IMR-90 (cell line): Measurements from ENCODE around the gene HACD2. TPM values are rescaled to one million over a fixed set of nuclear protein-coding genes. Genes with fewer than 3 reads are reported as not detected.

Experiments used
- ATAC-seq: fragments of 200-7000 bp; cut with Tn5 transposase; 2 replicates; pipeline ENCODE4 v1.9.1; 2020; ENCODE audit warnings: low read depth, mild to moderate bottlenecking, moderate library complexity
- BruUV-seq: library from RNA; stranded (reverse); fragments of 400-500 nt; replicated peaks from 2 replicates; lab custom pipeline; 2021; lab: Mats Ljungman, UMichigan
- CTCF ChIA-PET: fragments of 300-600 bp; formaldehyde crosslinking; extraction: SDS; loops from one replicate; lab custom pipeline; 2021; ENCODE audit warnings: antibody characterized with exemption; lab: Yijun Ruan, JAX
- POLR2A ChIA-PET: fragments of 300-600 bp; sonication (Branson Sonifier 250); formaldehyde crosslinking; loops from one replicate; lab custom pipeline; 2022; ENCODE audit warnings: antibody characterized with exemption; ENCODE audit not compliant: unreplicated experiment; lab: Charles Lee
- DNase-seq: peaks from one replicate; pipeline ENCODE4 v3.0.0; 2013
- H2AFZ ChIP-seq: replicated peaks from 2 replicates; pipeline ENCODE3; 2013; ENCODE audit warnings: low read length, mild to moderate bottlenecking; ENCODE audit not compliant: poor library complexity
- H2AK5ac ChIP-seq: 2 replicates; pipeline ENCODE4 v1.6.1; 2013; ENCODE audit warnings: low read depth, low read length, inconsistent platforms
- H2AK9ac ChIP-seq: replicated peaks from 2 replicates; pipeline ENCODE3; 2013; ENCODE audit warnings: mild to moderate bottlenecking, low read depth, low read length, moderate library complexity; ENCODE audit not compliant: poor library complexity
- H2BK120ac ChIP-seq: 2 replicates; pipeline ENCODE4 v1.6.1; 2013; ENCODE audit warnings: low read depth, low read length, inconsistent platforms
- H2BK15ac ChIP-seq: 3 replicates; pipeline ENCODE4 v1.6.1; 2013; ENCODE audit warnings: low read depth, low read length, inconsistent platforms
- H2BK20ac ChIP-seq: 2 replicates; pipeline ENCODE4 v1.6.1; 2013; ENCODE audit warnings: low read depth, mild to moderate bottlenecking, inconsistent platforms, low read length, moderate library complexity
- H2BK5ac ChIP-seq: 2 replicates; pipeline ENCODE4 v1.6.1; 2013; ENCODE audit warnings: mild to moderate bottlenecking, low read depth, low read length, inconsistent platforms; ENCODE audit not compliant: poor library complexity, severe bottlenecking
- H3K14ac ChIP-seq: replicated peaks from 2 replicates; pipeline ENCODE4 v1.6.1; 2013; ENCODE audit warnings: low read depth, low read length, inconsistent platforms
- H3K18ac ChIP-seq: 2 replicates; pipeline ENCODE4 v1.6.1; 2013; ENCODE audit warnings: low read depth, low read length, control low read depth
- H3K23ac ChIP-seq: 2 replicates; pipeline ENCODE4 v1.6.1; 2013; ENCODE audit warnings: low read depth, low read length, inconsistent platforms
- H3K27ac ChIP-seq: 2 replicates; pipeline ENCODE4 v1.5.1; 2013; ENCODE audit warnings: mild to moderate bottlenecking, control low read depth, low read length; ENCODE audit not compliant: insufficient read depth
- H3K27me3 ChIP-seq: 2 replicates; pipeline ENCODE4 v1.6.1; 2013; ENCODE audit warnings: low read length; ENCODE audit not compliant: control insufficient read depth, insufficient read depth
- H3K36me3 ChIP-seq: 2 replicates; pipeline ENCODE4 v1.6.1; 2013; ENCODE audit warnings: low read length, mixed read lengths; ENCODE audit not compliant: control insufficient read depth, insufficient read depth
- H3K4ac ChIP-seq: 2 replicates; pipeline ENCODE4 v1.6.1; 2013; ENCODE audit warnings: low read depth, low read length, inconsistent platforms
- H3K4me1 ChIP-seq: 2 replicates; pipeline ENCODE4 v1.6.1; 2013; ENCODE audit warnings: low read length, mixed read lengths; ENCODE audit not compliant: control insufficient read depth, insufficient read depth
- H3K4me2 ChIP-seq: 2 replicates; pipeline ENCODE4 v1.6.1; 2013; ENCODE audit warnings: low read depth, mild to moderate bottlenecking, control low read depth, low read length, moderate library complexity
- H3K4me3 ChIP-seq: 2 replicates; pipeline ENCODE4 v1.5.1; 2013; ENCODE audit warnings: low read depth, mild to moderate bottlenecking, control low read depth, low read length, moderate library complexity; ENCODE audit not compliant: insufficient read depth
- H3K56ac ChIP-seq: 2 replicates; pipeline ENCODE4 v1.6.1; 2013; ENCODE audit warnings: low read length, inconsistent platforms; ENCODE audit not compliant: insufficient read depth; ENCODE audit errors: extremely low read depth
- H3K79me1 ChIP-seq, 2 experiments: 2 replicates each; pipeline ENCODE4 v1.6.1; 2013; ENCODE audit warnings: low read length in 2 of 2, inconsistent platforms in 1 of 2, low read depth in 1 of 2
- H3K9ac ChIP-seq: 2 replicates; pipeline ENCODE4 v1.6.1; 2013; ENCODE audit warnings: low read depth, low read length, control low read depth
- H3K9me1 ChIP-seq: 2 replicates; pipeline ENCODE4 v1.6.1; 2013; ENCODE audit warnings: low read length, inconsistent platforms; ENCODE audit not compliant: insufficient read depth
- H3K9me3 ChIP-seq: 2 replicates; pipeline ENCODE4 v1.6.1; 2013; ENCODE audit warnings: low read length; ENCODE audit not compliant: control insufficient read depth, insufficient read depth
- H4K20me1 ChIP-seq: 2 replicates; pipeline ENCODE4 v1.6.1; 2013; ENCODE audit warnings: low read length, inconsistent platforms; ENCODE audit not compliant: insufficient read depth
- H4K5ac ChIP-seq: 2 replicates; pipeline ENCODE4 v1.6.1; 2013; ENCODE audit warnings: mild to moderate bottlenecking, low read depth, low read length, control low read depth
- H4K8ac ChIP-seq, 2 experiments: 2 replicates each; pipeline ENCODE4 v1.6.1; 2013; ENCODE audit warnings: low read depth in 2 of 2, low read length in 2 of 2, control low read depth in 1 of 2, inconsistent platforms in 1 of 2
- H4K91ac ChIP-seq: 2 replicates; pipeline ENCODE4 v1.6.1; 2013; ENCODE audit warnings: low read depth, low read length, inconsistent platforms; ENCODE audit not compliant: insufficient read depth
- BHLHE40 ChIP-seq: fragments of 150-350 bp; IDR thresholded peaks from 2 replicates; pipeline ENCODE4 v1.6.1; 2016; ENCODE audit warnings: mild to moderate bottlenecking, low read depth, low read length
- CEBPB ChIP-seq: IDR thresholded peaks from 2 replicates; pipeline ENCODE4 v1.6.1; 2012; ENCODE audit warnings: low read depth, low read length, improper control_type of control experiment
- CHD1 ChIP-seq: IDR thresholded peaks from 2 replicates; pipeline ENCODE4 v1.6.1; 2012; ENCODE audit warnings: low read depth, low read length, improper control_type of control experiment
- FOS ChIP-seq: fragments of 150-350 bp; IDR thresholded peaks from 2 replicates; pipeline ENCODE4 v1.6.1; 2016; ENCODE audit warnings: low read depth, low read length
- MAFK ChIP-seq: IDR thresholded peaks from 2 replicates; pipeline ENCODE4 v1.6.1; 2012; ENCODE audit warnings: low read depth, low read length, improper control_type of control experiment
- MAZ ChIP-seq: IDR thresholded peaks from 2 replicates; pipeline ENCODE4 v1.6.1; 2012; ENCODE audit warnings: low read depth, mild to moderate bottlenecking, low read length, improper control_type of control experiment, moderate library complexity, borderline replicate concordance
- NFE2L2 ChIP-seq: fragments of 150-350 bp; IDR thresholded peaks from 2 replicates; pipeline ENCODE4 v1.6.1; 2016; ENCODE audit warnings: low read depth, mild to moderate bottlenecking, low read length
- POLR2A ChIP-seq: IDR thresholded peaks from 2 replicates; pipeline ENCODE4 v1.6.1; 2012; ENCODE audit warnings: mild to moderate bottlenecking, low read depth, low read length
- RAD21 ChIP-seq: IDR thresholded peaks from 2 replicates; pipeline ENCODE4 v1.6.1; 2012; ENCODE audit warnings: low read length, improper control_type of control experiment
- RCOR1 ChIP-seq: IDR thresholded peaks from 2 replicates; pipeline ENCODE4 v1.6.1; 2012; ENCODE audit warnings: mild to moderate bottlenecking, low read length, improper control_type of control experiment; ENCODE audit not compliant: insufficient replicate concordance
- RFX5 ChIP-seq: IDR thresholded peaks from 2 replicates; pipeline ENCODE4 v1.8.0; 2012; ENCODE audit warnings: low read depth, mild to moderate bottlenecking, low read length, moderate library complexity
- SMC3 ChIP-seq: fragments of 150-350 bp; IDR thresholded peaks from 2 replicates; pipeline ENCODE4 v1.6.1; 2016; ENCODE audit warnings: low read depth, mild to moderate bottlenecking, antibody characterized with exemption, low read length, moderate library complexity
- WGBS, 2 experiments: methylation state at CpG; one replicate each; pipeline versions ENCODE4 v1.1.5 to v1.1.7; 2013; ENCODE audit warnings: missing lambda C conversion rate in 2 of 2; ENCODE audit not compliant: insufficient read length in 1 of 2; ENCODE audit errors: extremely low coverage in 2 of 2; 5-methylcytosine and 5-hydroxymethylcytosine counted together
- dilution Hi-C: fragments of 300-500 bp; cut with HindIII; formaldehyde crosslinking; loops from one replicate; pipeline ENCODE4 v1.14.3; 2018; ENCODE audit warnings: low sequenced_read_pairs; ENCODE audit not compliant: unreplicated experiment
- in situ Hi-C: fragments of 300-500 bp; cut with MboI; formaldehyde crosslinking; loops from 3 replicates; pipeline ENCODE4 v1.14.3; 2019; ENCODE audit warnings: low sequenced_read_pairs, inconsistent platforms, mixed read lengths
- intact Hi-C: fragments of 100-400 bp; cut with micrococcal nuclease; formaldehyde crosslinking; loops from 2 replicates; pipeline ENCODE4 v1.10.0; 2022
- polyA plus RNA-seq, 3 experiments: library from polyadenylated mRNA; depleted of rRNA; stranded (reverse); fragments of >200 nt; gene quantifications; 2 replicates each; pipeline ENCODE4 v1.2.3, GENCODE V29; 2012; ENCODE audit warnings: low replicate concordance in 1 of 3
- total RNA-seq: library from RNA; depleted of rRNA; stranded (reverse); fragments of >200 nt; gene quantifications from 2 replicates; pipeline ENCODE4 v1.2.3, GENCODE V29; 2012
- TF ChIP-seq, protein P1 (sequence below): fragments of 150-350 bp; IDR thresholded peaks from 2 replicates; pipeline ENCODE4 v1.6.1; 2016; ENCODE audit warnings: low read depth, mild to moderate bottlenecking, low read length, moderate library complexity, borderline replicate concordance
- TF ChIP-seq, protein P2 (sequence below): fragments of 150-350 bp; IDR thresholded peaks from 2 replicates; pipeline ENCODE4 v1.6.1; 2017; ENCODE audit warnings: mild to moderate bottlenecking, antibody characterized with exemption, low read length, low read depth
- TF ChIP-seq, protein P3 (sequence below): conservative IDR thresholded peaks from 2 replicates; pipeline ENCODE4 v1.5.1; 2012; ENCODE audit warnings: mild to moderate bottlenecking, low read depth, low read length, improper control_type of control experiment

The HACD2 gene
- total and polyA plus RNA-seq, 2 of the 4 experiments (the other 2 are of a cell fraction): 21.5 to 22.6 TPM

DNA sequence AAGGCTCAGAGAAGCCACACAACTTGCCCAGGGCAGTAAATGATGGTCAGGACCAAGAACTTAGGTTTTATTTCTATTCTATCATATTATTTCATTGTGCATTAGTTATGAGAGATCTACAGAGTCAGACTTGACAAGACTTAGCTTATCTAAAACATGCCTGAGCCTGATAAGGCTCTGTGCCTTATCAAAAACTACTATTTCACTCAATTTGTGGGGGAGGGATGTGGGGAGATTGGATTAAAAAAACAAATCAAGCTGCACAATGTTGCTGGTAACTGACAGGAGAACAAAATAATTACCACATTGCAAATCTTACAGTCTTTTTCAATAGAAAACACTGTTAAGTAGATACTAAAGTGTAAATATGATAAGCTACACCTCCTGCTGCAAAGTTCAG is 16.0 kb downstream of the HACD2 start (continued):
- no peak for TF ChIP-seq BHLHE40
- TF ChIP-seq RFX5: no peak

DNA sequence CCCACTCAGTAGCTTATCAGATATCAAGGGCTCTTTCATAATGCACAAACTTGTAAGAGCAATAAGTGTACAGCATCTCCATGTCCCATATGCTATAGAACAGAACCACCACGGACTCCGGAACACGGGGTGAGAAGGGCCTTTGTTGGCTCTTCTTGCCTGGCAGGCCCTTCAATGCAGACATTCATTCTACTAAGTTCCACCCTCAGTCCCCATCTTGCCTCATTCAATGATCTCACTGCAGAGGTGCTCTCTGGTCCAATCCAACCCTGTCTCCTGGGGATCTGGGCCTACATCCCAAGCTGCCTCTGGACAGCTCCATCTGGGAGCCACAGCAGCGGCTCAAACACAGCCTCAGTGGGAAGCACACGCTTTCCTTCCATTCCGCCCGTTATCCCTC is 16.8 kb downstream of the HACD2 start:
- Histone ChIP-seq H3K27me3 (no peaks in the 10 kb centered on the region), H3K18ac (no peak overlapping the region), H3K4me2 (no peak overlapping the region), H3K9me3 (no peaks in the 10 kb centered on the region), H3K9me1 (peaks cover 10% of the 10 kb centered on the region), H2AK9ac (no peak overlapping the region), H2BK20ac (no peak overlapping the region), H3K4me3 (no peak overlapping the region), H2AK5ac (no peak overlapping the region), H4K8ac (no peak overlapping the region), H3K79me1 (peaks cover 10 to 14% of the 10 kb centered on the region in 2 experiments; a peak in 3 of 4 replicates), H3K9ac (no peak overlapping the region), H3K4me1 (peaks cover 4% of the 10 kb centered on the region), H3K27ac (no peak overlapping the region), H3K56ac (peak overlapping the region; percentile 11; the same call in 1 of the 2 replicates), H2BK15ac (no peak overlapping the region), H4K20me1 (peaks cover 5% of the 10 kb centered on the region), H3K23ac (peak overlapping the region; percentile 55), H4K91ac (no peak overlapping the region), H3K14ac (no peak overlapping the region), H4K5ac (no peak overlapping the region), H2AFZ (peak overlapping the region; percentile 29), H2BK5ac (no peak overlapping the region), H3K36me3 (peaks cover 7% of the 10 kb centered on the region), H3K4ac (no peak overlapping the region), H2BK120ac (no peak overlapping the region)
- in situ Hi-C loops (no loop called here), intact Hi-C loops (no loop called here), dilution Hi-C loops (no loop called here)
- 96% methylated on average over 4 of the region's 7 CpGs; no CpG with 5 or more reads in 1 of the 2 experiments for WGBS, 2 experiments
- DNase-seq: no peak
- CTCF ChIA-PET: interaction anchor here (0.9 kb wide), 1 partner anchor 9 kb away, joined by 3 read pairs; no protein-coding TSS in a partner anchor
- no TSS peak for BruUV-seq
- POLR2A ChIA-PET: no interaction called here
- ATAC-seq: peak; percentile 79
- TF ChIP-seq POLR2A (no peak), CEBPB (no peak), RAD21 (no peak), RCOR1 (no peak), BHLHE40 (no peak), SMC3 (no peak), NFE2L2 (no peak), RFX5 (no peak), MAZ (no peak), FOS (no peak), MAFK (no peak), CHD1 (no peak)
- TF ChIP-seq, protein P1, sequence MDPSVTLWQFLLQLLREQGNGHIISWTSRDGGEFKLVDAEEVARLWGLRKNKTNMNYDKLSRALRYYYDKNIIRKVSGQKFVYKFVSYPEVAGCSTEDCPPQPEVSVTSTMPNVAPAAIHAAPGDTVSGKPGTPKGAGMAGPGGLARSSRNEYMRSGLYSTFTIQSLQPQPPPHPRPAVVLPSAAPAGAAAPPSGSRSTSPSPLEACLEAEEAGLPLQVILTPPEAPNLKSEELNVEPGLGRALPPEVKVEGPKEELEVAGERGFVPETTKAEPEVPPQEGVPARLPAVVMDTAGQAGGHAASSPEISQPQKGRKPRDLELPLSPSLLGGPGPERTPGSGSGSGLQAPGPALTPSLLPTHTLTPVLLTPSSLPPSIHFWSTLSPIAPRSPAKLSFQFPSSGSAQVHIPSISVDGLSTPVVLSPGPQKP: no peak
- TF ChIP-seq, protein P2, sequence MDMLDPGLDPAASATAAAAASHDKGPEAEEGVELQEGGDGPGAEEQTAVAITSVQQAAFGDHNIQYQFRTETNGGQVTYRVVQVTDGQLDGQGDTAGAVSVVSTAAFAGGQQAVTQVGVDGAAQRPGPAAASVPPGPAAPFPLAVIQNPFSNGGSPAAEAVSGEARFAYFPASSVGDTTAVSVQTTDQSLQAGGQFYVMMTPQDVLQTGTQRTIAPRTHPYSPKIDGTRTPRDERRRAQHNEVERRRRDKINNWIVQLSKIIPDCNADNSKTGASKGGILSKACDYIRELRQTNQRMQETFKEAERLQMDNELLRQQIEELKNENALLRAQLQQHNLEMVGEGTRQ: no peak
- TF ChIP-seq, protein P3, sequence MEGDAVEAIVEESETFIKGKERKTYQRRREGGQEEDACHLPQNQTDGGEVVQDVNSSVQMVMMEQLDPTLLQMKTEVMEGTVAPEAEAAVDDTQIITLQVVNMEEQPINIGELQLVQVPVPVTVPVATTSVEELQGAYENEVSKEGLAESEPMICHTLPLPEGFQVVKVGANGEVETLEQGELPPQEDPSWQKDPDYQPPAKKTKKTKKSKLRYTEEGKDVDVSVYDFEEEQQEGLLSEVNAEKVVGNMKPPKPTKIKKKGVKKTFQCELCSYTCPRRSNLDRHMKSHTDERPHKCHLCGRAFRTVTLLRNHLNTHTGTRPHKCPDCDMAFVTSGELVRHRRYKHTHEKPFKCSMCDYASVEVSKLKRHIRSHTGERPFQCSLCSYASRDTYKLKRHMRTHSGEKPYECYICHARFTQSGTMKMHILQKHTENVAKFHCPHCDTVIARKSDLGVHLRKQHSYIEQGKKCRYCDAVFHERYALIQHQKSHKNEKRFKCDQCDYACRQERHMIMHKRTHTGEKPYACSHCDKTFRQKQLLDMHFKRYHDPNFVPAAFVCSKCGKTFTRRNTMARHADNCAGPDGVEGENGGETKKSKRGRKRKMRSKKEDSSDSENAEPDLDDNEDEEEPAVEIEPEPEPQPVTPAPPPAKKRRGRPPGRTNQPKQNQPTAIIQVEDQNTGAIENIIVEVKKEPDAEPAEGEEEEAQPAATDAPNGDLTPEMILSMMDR: no peak
